HL-60 (cell line): ENCODE data around the gene CNDP1.

ENCODE experiments used
- DNase-seq, 2 experiments: peaks; one replicate each; pipeline ENCODE4 v3.0.0-alpha.2; 2010 to 2020; ENCODE audit warnings: low read depth in 1 of 2, low spot score in 1 of 2
- H3K27ac ChIP-seq: fragments of 250-450 bp; sonication (Bioruptor Pico); replicated peaks from 2 replicates; pipeline ENCODE4 v1.5.1; 2020; ENCODE audit warnings: mild to moderate bottlenecking, moderate library complexity
- H3K27me3 ChIP-seq: fragments of 250-450 bp; sonication (Bioruptor Pico); 2 replicates; pipeline ENCODE4 v1.5.1; 2021; ENCODE audit warnings: mild to moderate bottlenecking, moderate library complexity; ENCODE audit not compliant: insufficient read depth, poor library complexity, severe bottlenecking
- H3K4me3 ChIP-seq: replicated peaks from 2 replicates; pipeline ENCODE4 v1.5.1; 2011; ENCODE audit warnings: mild to moderate bottlenecking, control low read depth, low read length; ENCODE audit not compliant: insufficient read depth
- GABPA ChIP-seq: IDR thresholded peaks from 2 replicates; pipeline ENCODE4 v1.6.1; 2012; ENCODE audit warnings: low read depth
- POLR2AphosphoS5 ChIP-seq: IDR thresholded peaks from 2 replicates; pipeline ENCODE4 v1.6.1; 2012; ENCODE audit warnings: low read depth
- SPI1 ChIP-seq: IDR thresholded peaks from 2 replicates; pipeline ENCODE4 v1.6.1; 2012; ENCODE audit warnings: low read depth, mild to moderate bottlenecking, borderline replicate concordance
- TF ChIP-seq, protein P1 (sequence below): IDR thresholded peaks from 2 replicates; pipeline ENCODE4 v1.6.1; 2012; ENCODE audit warnings: low read depth; ENCODE audit not compliant: insufficient replicate concordance
- TF ChIP-seq, protein P2 (sequence below): IDR thresholded peaks from one replicate; pipeline ENCODE4 v1.5.1; 2011; ENCODE audit warnings: low read length, control low read depth, inconsistent platforms; ENCODE audit not compliant: insufficient read depth

Gene CNDP1

DNA sequence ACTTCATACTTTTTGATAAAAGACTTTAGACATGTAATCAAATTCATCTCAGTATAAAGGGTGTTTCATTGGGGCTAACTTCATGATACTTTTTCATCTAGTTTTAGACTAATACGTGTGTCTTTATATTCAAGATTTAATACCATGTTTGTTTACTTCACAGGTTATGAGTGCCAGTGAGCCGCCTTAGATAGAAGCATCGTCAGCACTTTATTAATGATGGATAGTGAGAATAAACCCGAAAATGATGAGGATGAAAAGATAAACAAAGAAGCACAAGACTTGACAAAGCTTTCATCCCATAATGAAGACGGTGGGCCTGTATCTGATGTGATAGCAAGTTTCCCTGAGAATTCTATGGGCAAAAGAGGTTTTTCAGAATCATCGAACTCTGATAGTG is 96.5 kb downstream of the CNDP1 start:
- H3K4me3 ChIP-seq: no peak overlapping the region
- TF ChIP-seq, protein P1, sequence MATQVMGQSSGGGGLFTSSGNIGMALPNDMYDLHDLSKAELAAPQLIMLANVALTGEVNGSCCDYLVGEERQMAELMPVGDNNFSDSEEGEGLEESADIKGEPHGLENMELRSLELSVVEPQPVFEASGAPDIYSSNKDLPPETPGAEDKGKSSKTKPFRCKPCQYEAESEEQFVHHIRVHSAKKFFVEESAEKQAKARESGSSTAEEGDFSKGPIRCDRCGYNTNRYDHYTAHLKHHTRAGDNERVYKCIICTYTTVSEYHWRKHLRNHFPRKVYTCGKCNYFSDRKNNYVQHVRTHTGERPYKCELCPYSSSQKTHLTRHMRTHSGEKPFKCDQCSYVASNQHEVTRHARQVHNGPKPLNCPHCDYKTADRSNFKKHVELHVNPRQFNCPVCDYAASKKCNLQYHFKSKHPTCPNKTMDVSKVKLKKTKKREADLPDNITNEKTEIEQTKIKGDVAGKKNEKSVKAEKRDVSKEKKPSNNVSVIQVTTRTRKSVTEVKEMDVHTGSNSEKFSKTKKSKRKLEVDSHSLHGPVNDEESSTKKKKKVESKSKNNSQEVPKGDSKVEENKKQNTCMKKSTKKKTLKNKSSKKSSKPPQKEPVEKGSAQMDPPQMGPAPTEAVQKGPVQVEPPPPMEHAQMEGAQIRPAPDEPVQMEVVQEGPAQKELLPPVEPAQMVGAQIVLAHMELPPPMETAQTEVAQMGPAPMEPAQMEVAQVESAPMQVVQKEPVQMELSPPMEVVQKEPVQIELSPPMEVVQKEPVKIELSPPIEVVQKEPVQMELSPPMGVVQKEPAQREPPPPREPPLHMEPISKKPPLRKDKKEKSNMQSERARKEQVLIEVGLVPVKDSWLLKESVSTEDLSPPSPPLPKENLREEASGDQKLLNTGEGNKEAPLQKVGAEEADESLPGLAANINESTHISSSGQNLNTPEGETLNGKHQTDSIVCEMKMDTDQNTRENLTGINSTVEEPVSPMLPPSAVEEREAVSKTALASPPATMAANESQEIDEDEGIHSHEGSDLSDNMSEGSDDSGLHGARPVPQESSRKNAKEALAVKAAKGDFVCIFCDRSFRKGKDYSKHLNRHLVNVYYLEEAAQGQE: no peak
- TF ChIP-seq, protein P2, sequence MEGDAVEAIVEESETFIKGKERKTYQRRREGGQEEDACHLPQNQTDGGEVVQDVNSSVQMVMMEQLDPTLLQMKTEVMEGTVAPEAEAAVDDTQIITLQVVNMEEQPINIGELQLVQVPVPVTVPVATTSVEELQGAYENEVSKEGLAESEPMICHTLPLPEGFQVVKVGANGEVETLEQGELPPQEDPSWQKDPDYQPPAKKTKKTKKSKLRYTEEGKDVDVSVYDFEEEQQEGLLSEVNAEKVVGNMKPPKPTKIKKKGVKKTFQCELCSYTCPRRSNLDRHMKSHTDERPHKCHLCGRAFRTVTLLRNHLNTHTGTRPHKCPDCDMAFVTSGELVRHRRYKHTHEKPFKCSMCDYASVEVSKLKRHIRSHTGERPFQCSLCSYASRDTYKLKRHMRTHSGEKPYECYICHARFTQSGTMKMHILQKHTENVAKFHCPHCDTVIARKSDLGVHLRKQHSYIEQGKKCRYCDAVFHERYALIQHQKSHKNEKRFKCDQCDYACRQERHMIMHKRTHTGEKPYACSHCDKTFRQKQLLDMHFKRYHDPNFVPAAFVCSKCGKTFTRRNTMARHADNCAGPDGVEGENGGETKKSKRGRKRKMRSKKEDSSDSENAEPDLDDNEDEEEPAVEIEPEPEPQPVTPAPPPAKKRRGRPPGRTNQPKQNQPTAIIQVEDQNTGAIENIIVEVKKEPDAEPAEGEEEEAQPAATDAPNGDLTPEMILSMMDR: no peak
- TF ChIP-seq SPI1 (no peak), POLR2AphosphoS5 (no peak), GABPA (no peak)
- no peaks in the 10 kb centered on the region for H3K27me3 ChIP-seq
- no peak for DNase-seq
- H3K27ac ChIP-seq: no peak overlapping the region

DNA sequence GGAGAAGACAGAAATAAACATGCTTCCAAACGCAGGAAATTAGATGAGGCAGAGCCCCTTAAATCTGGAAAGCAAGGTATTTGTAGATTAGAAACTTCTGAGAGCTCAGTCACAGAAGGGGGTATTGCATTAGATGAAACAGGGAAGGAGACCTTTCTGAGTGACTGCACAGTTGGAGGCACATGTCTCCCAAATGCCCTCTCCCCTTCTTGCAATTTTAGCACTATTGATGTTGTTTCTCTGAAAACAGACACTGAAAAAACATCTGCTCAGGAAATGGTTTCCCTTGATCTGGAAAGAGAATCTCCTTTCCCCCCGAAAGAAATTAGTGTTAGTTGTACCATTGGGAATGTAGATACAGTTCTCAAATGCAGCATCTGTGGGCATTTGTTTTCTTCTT is 96.9 kb downstream of the CNDP1 start:
- H3K27ac ChIP-seq: no peak overlapping the region

DNA sequence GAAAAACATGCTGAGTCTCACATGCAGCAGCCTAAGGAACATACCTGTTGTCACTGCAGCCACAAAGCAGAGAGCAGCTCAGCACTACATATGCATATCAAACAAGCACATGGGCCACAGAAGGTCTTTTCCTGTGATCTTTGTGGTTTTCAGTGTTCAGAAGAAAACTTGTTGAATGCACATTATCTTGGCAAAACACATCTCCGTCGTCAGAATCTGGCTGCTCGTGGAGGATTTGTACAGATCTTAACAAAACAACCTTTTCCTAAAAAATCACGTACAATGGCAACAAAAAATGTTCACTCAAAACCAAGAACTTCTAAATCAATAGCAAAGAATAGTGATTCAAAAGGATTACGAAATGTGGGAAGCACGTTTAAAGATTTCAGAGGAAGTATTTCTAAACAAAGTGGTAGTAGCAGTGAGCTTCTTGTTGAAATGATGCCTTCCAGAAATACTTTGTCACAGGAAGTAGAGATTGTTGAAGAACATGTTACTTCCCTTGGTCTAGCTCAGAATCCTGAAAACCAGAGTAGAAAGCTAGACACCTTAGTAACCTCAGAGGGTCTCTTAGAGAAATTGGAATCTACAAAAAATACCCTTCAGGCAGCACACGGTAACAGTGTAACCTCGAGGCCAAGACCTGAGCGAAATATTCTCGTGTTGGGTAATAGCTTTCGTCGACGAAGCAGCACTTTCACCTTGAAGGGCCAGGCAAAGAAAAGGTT is 97.5 kb downstream of the CNDP1 start:
- Histone ChIP-seq H3K27me3 (no peaks in the 10 kb centered on the region), H3K27ac (no peak overlapping the region), H3K4me3 (no peak overlapping the region)
- DNase-seq: peak in 1 of 2 experiments; percentile 27
- TF ChIP-seq POLR2AphosphoS5 (no peak), SPI1 (no peak), GABPA (no peak)
- TF ChIP-seq, protein P2: no peak
- TF ChIP-seq, protein P1: no peak

More for the DNA sequence above, 96.9 kb downstream of the CNDP1 start:
- DNase-seq: no peak
- no peaks in the 10 kb centered on the region for H3K27me3 ChIP-seq
- H3K4me3 ChIP-seq: no peak overlapping the region
- TF ChIP-seq, protein P1: no peak
- TF ChIP-seq POLR2AphosphoS5 (no peak), GABPA (no peak), SPI1 (no peak)
- TF ChIP-seq, protein P2: no peak
